Erythroblast (primary cell): ENCODE measurements around the gene PLA2G5.

Experiments used
- GATA1 ChIP-seq: IDR thresholded peaks from 2 replicates; pipeline ENCODE4 v1.6.1; 2011; ENCODE audit warnings: low read depth, mild to moderate bottlenecking, control low read depth, low read length, moderate library complexity
- POLR2A ChIP-seq: IDR thresholded peaks from 2 replicates; pipeline ENCODE4 v1.6.1; 2011; ENCODE audit warnings: mild to moderate bottlenecking, low read length

DNA sequence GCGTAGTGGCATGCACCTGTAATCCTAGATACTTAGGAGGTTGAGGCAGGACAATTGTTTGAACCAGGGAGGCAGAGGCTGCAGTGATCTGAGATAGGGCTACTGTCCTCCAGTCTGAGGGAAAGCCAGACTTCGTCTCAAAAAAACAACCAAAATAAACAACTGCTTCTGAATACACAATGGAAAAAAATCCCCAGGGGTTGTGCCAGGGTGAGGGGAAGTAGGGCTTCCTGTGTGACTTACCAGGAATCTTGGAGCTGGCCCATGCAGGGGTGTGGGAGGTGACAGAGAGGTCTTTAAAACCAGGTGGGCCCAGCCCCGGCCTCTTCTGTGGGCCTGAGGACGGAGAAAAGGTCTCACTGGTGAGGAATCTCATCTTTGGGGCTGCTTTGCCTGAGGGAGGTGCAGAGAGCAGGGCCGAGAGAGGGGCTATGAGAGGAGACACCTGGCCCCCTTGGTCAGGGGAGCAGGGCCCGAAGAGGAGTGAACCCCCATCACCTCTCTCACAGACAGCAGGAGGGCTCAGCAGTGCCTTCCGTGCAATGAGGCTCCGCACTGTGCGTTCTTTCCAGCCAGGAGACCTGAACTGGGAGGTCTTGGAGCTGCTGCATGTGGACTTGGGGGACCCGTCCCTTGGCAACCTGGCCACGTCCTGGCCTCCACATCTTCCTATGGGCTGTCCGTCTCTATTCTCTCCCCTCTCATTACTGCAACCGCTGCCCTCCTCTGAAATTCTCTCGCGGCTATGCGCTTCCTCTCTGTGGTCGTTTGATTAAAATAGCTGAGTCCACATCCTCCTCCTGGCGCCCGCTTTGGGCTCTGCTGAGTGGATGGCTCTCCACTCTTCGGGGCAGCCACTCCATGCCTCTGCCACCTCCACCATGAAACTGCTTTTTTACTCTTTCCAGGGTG, 10.7 kb downstream of the PLA2G5 start:
- TF ChIP-seq POLR2A (no peak), GATA1 (no peak)
